Endothelial cell (in vitro differentiated cells): ENCODE data around the gene MXRA8. TPM values are rescaled to one million over a fixed set of nuclear protein-coding genes. Genes with fewer than 3 reads are reported as not detected.
A peak's percentile ranks its signal among the peaks of the same experiment; 100 is the strongest.

Experiments used
- DNase-seq: peaks from one replicate; pipeline ENCODE4 v3.0.0; 2021; ENCODE audit warnings: low spot score
- H3K27ac Mint-ChIP-seq: one replicate; pipeline ENCODE4 v1.8.0; 2021; ENCODE audit warnings: mixed read lengths, inconsistent platforms; ENCODE audit not compliant: unreplicated experiment
- H3K27me3 Mint-ChIP-seq: one replicate; pipeline ENCODE4 v1.8.0; 2021; ENCODE audit warnings: mild to moderate bottlenecking, moderate library complexity, mixed read lengths, inconsistent platforms; ENCODE audit not compliant: unreplicated experiment
- H3K36me3 Mint-ChIP-seq: one replicate; pipeline ENCODE4 v1.8.0; 2021; ENCODE audit warnings: mild to moderate bottlenecking, low read depth, mixed read lengths, inconsistent platforms; ENCODE audit not compliant: unreplicated experiment
- H3K4me1 Mint-ChIP-seq: one replicate; pipeline ENCODE4 v1.8.0; 2021; ENCODE audit warnings: mild to moderate bottlenecking, mixed read lengths, inconsistent platforms; ENCODE audit not compliant: unreplicated experiment
- H3K4me3 Mint-ChIP-seq: one replicate; pipeline ENCODE4 v1.8.0; 2021; ENCODE audit warnings: mild to moderate bottlenecking, mixed read lengths, inconsistent platforms; ENCODE audit not compliant: unreplicated experiment
- H3K9me3 Mint-ChIP-seq: one replicate; pipeline ENCODE4 v1.8.0; 2021; ENCODE audit warnings: mixed read lengths, inconsistent platforms; ENCODE audit not compliant: unreplicated experiment
- CTCF ChIP-seq: fragments of 200-600 bp; sonication (generic); IDR thresholded peaks from one replicate; pipeline ENCODE4 v1.5.0; 2021; ENCODE audit warnings: antibody characterized with exemption; ENCODE audit not compliant: unreplicated experiment
- total RNA-seq: library from RNA; stranded (reverse); fragmentation: NEBNext Ultra II Directional; extraction: Animal tissue kit (Norgen Biotek cat#: 25700); gene quantifications from one replicate; pipeline ENCODE4 v1.2.1, GENCODE V29; 2021; ENCODE audit not compliant: unreplicated experiment

MXRA8 gene
- total RNA-seq, 1 donor from 2014 or later = 0.64 TPM

GRCh38 chr1:1360506-1361169 is 2.3 kb upstream of the MXRA8 start:
- no peak for TF ChIP-seq CTCF
- Mint-ChIP-seq H3K27me3 (peaks cover 16% of the 10 kb centered on the region), H3K4me3 (no peak overlapping the region), H3K27ac (peak overlapping the region; percentile 26), H3K36me3 (no peaks in the 10 kb centered on the region), H3K9me3 (no peaks in the 10 kb centered on the region), H3K4me1 (no peaks in the 10 kb centered on the region)
- no peak for DNase-seq

GRCh38 chr1:1359664-1360468 is 1.5 kb upstream of the MXRA8 start:
- no peak overlapping the region for H3K4me3 Mint-ChIP-seq
- no peaks in the 10 kb centered on the region for H3K9me3 Mint-ChIP-seq
- peaks cover 16% of the 10 kb centered on the region for H3K27me3 Mint-ChIP-seq
- DNase-seq = no peak
- H3K27ac Mint-ChIP-seq = no peak overlapping the region
- H3K4me1 Mint-ChIP-seq = no peaks in the 10 kb centered on the region
- TF ChIP-seq CTCF = no peak
- H3K36me3 Mint-ChIP-seq = no peaks in the 10 kb centered on the region

- Mint-ChIP-seq H3K9me3 (no peaks in the 10 kb centered on the region), H3K27me3 (peaks cover 16% of the 10 kb centered on the region), H3K4me1 (no peaks in the 10 kb centered on the region), H3K36me3 (no peaks in the 10 kb centered on the region), H3K4me3 (no peak overlapping the region), H3K27ac (no peak overlapping the region)
- no peak for DNase-seq
- no peak for TF ChIP-seq CTCF
These were observed 931 bp upstream of the MXRA8 start for GRCh38 chr1:1359308-1359663.

- Mint-ChIP-seq H3K9me3 (no peaks in the 10 kb centered on the region), H3K27me3 (peaks cover 24% of the 10 kb centered on the region), H3K4me1 (no peaks in the 10 kb centered on the region), H3K4me3 (no peak overlapping the region), H3K27ac (no peak overlapping the region), H3K36me3 (no peaks in the 10 kb centered on the region)
- TF ChIP-seq CTCF = no peak
- DNase-seq = no peak
These were observed 403 bp downstream of the MXRA8 start for GRCh38 chr1:1357871-1358432.

- Mint-ChIP-seq H3K4me1 (peaks cover 4% of the 10 kb centered on the region), H3K36me3 (peaks cover 6% of the 10 kb centered on the region), H3K27ac (no peak overlapping the region)
These were observed 1.5 kb downstream of the MXRA8 start for GRCh38 chr1:1356796-1357401.

More at GRCh38 chr1:1356796-1357401, 1.5 kb downstream of the MXRA8 start:
- no peak for DNase-seq
- Mint-ChIP-seq H3K27me3 (peaks cover 33% of the 10 kb centered on the region), H3K9me3 (no peaks in the 10 kb centered on the region), H3K4me3 (no peak overlapping the region)
- no peak for TF ChIP-seq CTCF
